CD4-positive, alpha-beta T cell treated with Interferon alpha-2 for 1 hour (primary cell): Measurements from ENCODE around the gene ARHGAP4.

Experiments used
- DNase-seq, 2 donors: peaks; one replicate each; pipeline ENCODE4 v3.0.0-alpha.2; 2020 to 2022

The ARHGAP4 gene

GRCh38 chrX:153925387-153925738 is 701 bp downstream of the ARHGAP4 start:
- DNase-seq: peak in 1 of 2 donors; percentile 34

DNA sequence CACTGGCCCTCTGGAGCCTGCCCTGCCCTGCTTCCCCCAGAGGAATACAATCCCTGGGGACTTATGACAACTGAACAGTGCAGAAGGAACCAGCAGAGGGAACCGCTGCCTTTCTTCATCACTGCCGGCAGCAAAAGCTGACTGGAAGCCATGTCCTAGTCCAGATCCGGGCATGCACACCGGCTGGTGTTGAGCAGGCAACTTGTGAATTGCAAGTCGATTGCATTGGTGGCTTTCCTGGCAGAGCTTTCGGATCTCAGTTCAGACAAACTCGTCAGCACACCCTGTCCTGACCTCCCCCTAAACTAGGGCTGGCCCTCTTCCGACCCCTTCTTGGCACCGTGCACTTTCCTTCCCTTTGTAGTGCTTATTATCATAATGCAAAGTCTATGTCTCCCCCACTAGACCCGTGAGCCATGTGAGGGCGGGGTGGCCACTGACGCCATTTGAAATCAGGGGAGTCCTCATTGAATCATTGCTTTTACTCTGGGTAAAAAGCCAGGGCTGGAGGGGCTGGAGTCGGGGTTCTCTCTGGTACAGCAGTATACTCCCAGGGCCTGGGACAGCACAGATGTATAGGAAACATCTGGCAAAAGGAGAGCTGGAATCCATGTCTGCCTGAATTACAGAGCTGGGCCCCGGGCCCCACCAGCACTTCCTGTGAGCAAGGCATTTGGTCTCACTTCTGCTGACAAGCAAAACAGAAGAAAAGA is 1.8 kb downstream of the ARHGAP4 start:
- peak; percentile 61 for DNase-seq

DNA sequence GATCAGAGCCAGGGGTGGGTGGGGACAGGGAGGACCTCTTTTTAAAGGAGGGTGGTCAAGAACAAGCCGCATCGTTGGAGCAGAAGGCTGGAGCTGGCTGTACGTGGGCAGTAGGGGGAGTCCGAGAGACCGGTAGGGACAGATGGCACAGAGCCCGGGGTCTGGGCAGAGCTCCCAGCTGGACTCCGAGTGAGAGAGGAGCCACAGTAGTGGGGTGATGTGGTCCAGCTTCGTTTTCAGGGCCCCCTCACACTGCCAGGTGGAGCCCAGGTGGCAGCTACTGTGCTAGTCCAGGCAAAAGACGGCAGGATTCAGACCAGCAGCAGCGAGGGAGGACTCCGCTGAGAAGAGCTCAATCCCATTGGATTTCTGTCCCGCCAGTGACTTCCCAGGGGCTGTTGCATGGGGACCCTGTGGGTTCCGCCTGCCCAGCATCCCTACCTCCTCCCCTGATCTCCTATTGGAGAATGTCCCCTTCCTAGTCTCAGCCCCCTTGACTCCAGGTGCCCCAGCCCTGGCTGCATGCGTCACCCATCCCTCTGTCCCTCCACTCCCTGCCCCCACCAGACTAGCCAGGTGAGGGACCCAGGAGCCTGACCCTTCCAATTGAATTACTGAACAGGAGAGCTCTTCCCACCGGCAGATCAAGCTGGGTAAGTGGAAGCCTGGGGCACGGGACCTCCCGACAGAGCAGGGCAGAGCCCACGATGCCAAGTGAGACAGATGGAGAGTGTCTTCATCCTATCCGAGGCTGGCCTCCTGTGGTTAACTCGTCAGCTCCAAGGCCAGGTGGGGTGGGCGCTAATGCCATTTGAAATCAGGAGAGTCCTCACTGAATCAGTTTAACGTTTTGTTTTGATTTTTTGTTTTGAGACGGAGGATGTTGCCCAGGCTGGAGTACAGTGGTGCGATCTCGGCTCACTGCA is 2.9 kb downstream of the ARHGAP4 start:
- peak in 1 of 2 donors; percentile 33 for DNase-seq

DNA sequence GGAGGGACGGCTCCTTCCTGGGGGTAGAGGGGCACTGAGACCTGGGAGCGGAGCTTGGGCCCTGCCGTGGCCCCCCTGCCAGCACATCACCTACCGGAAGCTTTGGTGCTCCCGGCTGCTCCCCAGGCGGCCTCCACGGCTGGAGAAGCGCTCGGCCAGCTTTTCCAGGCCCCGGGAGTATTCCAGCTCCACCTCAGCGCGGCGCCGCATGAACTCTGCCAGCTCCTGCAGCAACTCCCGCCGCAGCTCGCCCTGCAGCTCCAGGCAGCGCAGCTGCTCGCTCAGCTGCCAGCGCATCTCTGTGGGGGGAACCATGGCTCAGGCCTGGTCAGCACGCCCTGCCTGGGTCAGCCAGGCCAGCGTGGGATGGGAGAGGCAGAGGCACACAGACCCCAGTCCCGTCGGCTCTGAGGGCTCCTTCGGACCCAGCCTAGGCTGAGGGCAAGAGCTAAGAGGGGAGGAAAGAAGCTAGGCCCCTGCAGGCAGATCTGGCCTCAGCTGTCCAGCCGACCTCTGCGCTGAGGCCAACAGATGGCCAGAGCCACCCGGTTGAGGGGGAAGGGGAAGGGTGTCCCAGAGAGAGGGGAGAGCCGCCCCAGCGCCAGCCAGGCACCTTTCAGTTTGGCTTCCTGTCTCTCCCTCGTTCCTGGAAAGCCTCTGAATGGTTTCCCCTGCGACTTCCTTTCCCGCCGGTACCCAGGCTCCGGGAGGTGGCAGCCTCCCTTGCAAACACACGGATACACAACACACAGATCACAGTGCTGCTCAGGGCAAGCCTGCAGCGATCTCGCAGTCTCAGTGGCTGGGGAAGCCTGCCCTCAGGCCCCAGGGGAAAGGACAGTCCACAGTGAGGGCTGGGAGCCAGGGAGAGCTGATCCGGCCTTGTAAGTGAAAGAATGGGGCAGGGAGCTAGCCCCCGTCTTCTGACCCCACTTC is 4.3 kb downstream of the ARHGAP4 start:
- DNase-seq: no peak

DNA sequence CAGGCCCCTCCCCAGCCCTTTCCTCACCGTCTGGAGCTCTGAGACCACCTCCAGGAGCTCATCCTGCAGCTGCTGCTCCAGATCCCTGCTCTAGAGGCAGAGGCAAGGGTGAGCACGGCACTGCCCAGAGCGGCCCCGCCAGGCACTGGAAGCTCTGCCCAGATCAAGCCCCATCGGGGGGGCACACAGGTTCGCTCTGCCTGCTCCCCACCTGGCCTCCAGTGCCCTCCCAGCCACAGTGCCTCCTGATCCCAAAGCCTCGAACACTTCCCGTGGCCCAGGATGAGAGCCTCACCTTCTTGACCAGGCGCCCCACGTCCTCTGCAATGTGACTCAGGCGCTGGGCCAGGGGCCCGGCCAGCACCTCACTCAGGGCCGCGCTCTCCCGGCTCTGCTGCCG is 5.0 kb downstream of the ARHGAP4 start:
- no peak for DNase-seq

DNA sequence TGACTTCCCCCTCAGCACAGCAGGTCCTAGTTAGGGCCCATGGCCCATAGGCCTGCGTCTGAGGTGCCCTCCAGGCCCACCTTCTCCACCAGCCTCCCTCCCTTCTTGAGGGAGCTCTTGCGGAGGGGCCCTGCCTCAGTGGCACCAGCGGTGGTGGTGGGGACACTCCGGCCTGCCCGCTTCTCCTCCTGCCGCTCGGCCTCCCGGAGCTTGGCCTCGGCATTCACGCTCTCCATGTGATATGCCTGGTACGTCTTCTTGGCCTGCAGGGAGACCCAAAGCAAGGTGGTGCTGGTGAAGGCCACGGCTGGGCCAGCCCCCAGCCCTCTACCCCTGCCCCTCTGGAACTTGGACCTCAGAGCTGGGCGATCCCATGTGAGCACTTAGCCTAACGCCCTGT is 5.5 kb downstream of the ARHGAP4 start:
- DNase-seq: no peak

GRCh38 chrX:153919281-153919680 is 6.8 kb downstream of the ARHGAP4 start:
- no peak for DNase-seq

DNA sequence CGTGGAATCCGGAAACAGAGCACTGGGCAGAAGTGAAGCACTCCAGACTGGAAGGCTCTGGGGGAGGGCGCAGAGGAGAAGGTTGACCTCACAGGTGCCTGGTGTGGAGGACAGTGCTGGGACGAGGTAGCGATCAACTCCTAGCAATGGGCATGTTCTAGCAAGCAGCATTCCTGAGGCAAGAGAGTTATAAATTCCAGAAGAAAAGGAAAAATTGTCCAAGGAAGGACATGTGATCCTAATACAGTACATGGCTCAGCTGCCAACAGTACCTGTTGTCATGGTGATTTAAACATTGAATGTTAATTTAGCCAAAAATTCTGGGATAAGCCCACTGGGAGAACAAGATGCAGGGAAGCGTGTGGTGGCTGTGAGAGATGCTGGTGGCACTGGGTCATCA is 8.2 kb downstream of the ARHGAP4 start:
- DNase-seq: no peak

DNA sequence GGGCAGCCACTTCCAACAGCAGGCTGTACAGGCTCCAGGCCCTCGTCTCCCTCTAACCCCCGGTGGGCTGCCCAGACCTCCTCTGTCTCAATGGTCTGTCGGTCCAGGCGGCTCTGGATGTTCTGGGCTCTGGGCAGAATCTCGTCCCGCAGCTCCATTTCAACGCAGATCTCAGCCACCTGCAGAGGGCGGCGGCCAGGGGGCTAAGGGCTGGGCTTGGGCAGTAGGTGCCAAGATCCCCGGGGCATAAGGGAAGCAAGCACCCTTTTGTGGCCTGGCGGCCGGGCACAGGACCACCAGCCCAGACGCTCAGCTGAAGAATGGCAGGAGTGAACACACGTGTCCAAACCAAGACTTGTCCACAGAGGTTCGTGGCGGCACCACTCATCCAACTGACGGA is 12.4 kb downstream of the ARHGAP4 start:
- no peak for DNase-seq

DNA sequence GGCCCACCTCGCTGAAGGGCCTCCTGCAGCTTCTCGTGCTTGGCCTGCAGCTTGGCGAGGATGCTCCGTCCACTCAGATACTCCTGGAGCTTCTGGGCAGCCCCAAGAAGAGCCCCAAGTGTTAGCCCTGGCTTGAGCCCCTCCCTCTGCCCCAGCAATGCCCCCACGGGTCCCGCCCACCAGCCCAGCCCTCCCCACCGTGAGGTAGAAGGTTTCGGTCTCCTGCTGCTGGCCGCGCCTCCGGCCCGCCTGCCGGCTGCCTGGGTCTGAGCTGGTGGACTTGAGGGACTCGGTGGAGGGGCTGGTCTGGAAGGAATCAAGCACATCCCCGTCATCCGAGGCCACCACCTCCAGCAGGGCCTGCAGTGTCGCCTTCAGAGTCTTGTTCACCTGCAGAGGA is 12.9 kb downstream of the ARHGAP4 start:
- no peak for DNase-seq

- DNase-seq: no peak
Measured at GRCh38 chrX:153911798-153912197, 14.3 kb downstream of the ARHGAP4 start.

DNA sequence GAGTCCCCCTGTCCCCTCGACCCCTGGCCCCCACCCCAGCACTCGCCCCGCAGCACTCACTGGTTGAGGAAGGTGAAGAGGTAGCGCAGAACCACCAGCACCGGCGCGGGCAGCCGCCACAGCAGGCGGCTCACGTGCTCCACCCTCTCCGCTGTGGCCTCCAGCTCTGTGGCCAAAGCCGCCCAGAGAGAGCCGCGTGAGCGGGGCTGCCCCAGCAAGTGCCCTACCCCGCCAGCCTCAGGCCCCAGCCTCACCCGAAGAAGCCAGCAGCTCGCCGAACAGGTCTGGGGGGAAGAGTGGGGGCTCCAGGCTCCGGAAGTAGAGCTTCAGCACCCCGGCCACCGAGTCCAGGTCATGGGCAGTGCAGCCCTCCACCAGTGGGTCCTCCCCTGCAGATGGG is 15.6 kb downstream of the ARHGAP4 start:
- no peak for DNase-seq

DNA sequence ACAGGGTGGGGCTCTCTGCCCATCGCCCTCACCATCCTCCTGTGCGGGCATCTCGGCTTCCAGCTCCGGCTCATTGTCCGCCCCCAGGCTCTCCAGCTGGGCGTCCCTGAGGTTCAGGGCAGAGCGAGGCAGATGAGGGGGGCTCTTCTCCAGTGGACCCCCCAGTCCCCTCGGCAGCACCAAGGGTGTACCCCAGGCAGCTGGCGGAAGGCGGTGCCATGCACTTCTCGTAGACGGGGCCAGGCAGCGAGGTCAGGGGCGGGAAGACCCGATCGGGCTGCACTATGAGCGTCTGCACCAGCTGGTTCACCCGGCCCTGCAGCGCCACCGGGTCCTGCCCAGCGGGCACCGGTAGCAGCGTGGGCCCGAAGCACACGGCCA is 16.1 kb downstream of the ARHGAP4 start:
- DNase-seq: no peak

- no peak for DNase-seq
Measured at GRCh38 chrX:153909024-153909979, 16.8 kb downstream of the ARHGAP4 start.

- no peak for DNase-seq
Measured at GRCh38 chrX:153908219-153908860, 17.7 kb downstream of the ARHGAP4 start.

DNA sequence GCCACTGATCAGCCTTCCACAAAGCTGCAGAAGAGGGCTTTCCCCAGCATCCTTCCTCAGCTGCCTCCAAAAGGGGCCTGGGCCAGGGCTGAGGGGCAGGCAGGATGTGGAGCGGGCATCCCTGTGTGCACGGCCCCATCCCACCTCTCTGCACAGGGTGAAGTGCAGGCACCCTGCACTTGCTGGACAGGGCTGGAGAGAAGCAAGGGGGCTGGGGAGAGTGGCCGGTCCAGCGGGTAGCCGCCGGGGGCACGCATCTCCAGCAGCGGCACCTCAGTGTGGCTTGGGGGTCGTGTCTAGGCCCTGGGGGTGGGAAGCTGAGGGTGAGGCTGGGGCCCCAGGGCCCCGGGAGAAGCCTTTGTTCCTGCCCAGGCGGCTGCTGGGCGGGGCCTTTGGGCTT is 18.6 kb downstream of the ARHGAP4 start:
- DNase-seq: no peak

DNA sequence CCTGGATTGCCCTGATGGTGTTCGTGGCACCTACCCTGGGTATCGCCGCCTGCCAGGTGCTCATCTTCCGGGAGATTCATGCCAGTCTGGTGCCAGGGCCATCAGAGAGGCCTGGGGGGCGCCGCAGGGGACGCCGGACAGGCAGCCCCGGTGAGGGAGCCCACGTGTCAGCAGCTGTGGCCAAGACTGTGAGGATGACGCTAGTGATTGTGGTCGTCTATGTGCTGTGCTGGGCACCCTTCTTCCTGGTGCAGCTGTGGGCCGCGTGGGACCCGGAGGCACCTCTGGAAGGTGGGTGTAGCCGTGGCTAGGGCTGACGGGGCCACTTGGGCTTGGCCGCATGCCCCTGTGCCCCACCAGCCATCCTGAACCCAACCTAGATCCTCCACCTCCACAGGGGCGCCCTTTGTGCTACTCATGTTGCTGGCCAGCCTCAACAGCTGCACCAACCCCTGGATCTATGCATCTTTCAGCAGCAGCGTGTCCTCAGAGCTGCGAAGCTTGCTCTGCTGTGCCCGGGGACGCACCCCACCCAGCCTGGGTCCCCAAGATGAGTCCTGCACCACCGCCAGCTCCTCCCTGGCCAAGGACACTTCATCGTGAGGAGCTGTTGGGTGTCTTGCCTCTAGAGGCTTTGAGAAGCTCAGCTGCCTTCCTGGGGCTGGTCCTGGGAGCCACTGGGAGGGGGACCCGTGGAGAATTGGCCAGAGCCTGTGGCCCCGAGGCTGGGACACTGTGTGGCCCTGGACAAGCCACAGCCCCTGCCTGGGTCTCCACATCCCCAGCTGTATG is 19.7 kb downstream of the ARHGAP4 start:
- DNase-seq: peak; percentile 24 to 40

GRCh38 chrX:153905481-153906095 is 20.5 kb downstream of the ARHGAP4 start:
- no peak for DNase-seq

DNA sequence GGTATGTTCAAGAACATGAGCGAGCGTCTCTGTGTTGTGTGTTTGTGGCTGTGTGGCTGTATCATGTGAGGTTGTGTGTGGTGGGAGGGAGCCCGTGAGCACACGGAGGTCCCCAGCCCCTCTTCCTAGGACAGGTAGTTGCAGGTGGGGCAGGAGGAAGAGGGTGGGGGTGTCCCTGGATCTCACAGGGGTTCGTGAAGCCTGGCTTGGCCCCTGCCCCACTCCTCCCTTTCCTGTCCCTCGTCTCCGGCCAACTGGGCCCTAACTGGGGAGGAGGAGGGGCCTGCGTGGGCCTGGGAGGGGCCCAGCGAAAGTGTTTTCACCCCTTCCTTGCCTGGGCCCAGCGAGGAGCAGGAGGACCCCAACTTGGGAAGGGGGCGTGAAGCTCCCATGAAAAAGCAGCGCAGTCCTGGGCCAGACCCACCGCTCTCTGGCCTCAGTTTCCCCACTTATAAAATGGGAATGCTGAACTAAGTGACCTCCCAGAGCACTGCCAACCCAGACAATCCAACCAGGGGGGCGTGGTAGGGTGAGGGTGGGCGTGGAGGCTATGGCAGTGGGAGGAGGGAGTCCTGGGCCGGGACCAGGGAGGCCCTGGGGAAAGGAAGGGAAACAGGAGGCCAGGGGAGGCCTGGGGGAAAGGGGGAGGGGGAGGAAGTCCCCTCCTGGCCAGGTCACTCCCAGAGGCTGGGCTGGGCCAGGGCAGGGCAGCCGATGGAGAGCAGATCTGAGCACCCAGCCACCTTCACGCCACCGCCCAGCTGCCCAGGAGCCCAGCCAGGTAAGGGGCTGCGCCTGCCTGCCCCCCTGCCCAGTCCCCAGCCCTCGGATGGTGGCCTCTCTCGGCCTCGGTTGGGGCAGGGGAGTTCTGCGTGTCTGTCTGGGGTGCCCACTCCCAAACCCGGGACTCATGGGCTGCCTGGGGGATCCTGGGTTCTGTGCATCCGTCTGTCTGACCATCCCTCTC is 21.8 kb downstream of the ARHGAP4 start, which contains the start of gene AVPR2:
Gene AVPR2, plus strand, starts transcription at position 683 of the 967 bp plus-strand sequence. CDS start 473 bp downstream, outside the sequence.
- no peak for DNase-seq
